ENCODE results near the gene MYO3B. TPM values are rescaled to one million over a fixed set of nuclear protein-coding genes. Genes with fewer than 3 reads are reported as not detected.
A peak's percentile ranks its signal among the peaks of the same experiment; 100 is the strongest.

MYO3B gene
- total RNA-seq, 1 donor = 0.09 TPM

DNA sequence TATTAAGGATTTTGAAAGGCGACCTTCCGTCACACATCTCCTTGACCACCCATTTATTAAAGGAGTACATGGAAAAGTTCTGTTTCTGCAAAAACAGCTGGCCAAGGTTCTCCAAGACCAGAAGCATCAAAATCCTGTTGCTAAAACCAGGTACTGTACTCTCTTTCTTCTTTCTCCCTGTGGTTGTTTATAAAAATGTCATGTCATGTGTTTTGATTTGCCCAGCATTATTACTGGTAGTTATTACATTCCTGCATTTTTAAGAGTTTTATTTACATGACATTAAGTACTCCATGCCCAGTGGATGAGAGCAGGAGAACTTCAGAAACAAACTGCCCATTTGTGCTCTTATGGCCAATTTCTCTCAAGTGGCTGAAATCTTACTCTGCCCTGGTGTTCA, 191.3 kb downstream of the MYO3B start:
- TF ChIP-seq, protein P1, sequence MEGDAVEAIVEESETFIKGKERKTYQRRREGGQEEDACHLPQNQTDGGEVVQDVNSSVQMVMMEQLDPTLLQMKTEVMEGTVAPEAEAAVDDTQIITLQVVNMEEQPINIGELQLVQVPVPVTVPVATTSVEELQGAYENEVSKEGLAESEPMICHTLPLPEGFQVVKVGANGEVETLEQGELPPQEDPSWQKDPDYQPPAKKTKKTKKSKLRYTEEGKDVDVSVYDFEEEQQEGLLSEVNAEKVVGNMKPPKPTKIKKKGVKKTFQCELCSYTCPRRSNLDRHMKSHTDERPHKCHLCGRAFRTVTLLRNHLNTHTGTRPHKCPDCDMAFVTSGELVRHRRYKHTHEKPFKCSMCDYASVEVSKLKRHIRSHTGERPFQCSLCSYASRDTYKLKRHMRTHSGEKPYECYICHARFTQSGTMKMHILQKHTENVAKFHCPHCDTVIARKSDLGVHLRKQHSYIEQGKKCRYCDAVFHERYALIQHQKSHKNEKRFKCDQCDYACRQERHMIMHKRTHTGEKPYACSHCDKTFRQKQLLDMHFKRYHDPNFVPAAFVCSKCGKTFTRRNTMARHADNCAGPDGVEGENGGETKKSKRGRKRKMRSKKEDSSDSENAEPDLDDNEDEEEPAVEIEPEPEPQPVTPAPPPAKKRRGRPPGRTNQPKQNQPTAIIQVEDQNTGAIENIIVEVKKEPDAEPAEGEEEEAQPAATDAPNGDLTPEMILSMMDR (IDR thresholded peaks at IDR 0.05; ENCODE audit: insufficient read depth, low read length) = no peak
- no peak overlapping the region for H3K4me3 ChIP-seq (ENCODE audit: low read depth, low read length)
- DNase-seq (ENCODE audit: low read depth) = no peak

DNA sequence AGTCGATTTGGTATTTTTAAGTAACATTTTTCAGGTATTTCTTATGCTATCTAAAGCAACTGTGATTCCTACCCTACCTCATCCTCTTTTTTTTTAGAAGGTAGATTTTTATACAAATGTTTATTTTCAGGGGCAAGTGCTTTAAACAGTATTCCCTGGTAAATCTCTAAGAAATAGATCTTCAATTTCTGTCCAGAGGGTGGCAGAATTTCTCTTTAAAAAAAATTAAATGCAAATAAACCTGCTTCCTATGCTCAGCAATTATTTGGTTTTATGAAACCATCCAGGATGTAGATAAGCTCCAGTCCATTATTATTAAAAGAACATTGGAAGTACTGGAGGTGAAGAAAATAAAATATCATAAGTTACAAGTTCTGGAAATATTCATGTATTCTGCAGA, 191.9 kb downstream of the MYO3B start:
- TF ChIP-seq, protein P1 (IDR thresholded peaks at IDR 0.05; ENCODE audit: insufficient read depth, low read length) = peak; percentile 24
- DNase-seq (ENCODE audit: low read depth) = peak; percentile 49
- H3K4me3 ChIP-seq (ENCODE audit: low read depth, low read length) = no peak overlapping the region

DNA sequence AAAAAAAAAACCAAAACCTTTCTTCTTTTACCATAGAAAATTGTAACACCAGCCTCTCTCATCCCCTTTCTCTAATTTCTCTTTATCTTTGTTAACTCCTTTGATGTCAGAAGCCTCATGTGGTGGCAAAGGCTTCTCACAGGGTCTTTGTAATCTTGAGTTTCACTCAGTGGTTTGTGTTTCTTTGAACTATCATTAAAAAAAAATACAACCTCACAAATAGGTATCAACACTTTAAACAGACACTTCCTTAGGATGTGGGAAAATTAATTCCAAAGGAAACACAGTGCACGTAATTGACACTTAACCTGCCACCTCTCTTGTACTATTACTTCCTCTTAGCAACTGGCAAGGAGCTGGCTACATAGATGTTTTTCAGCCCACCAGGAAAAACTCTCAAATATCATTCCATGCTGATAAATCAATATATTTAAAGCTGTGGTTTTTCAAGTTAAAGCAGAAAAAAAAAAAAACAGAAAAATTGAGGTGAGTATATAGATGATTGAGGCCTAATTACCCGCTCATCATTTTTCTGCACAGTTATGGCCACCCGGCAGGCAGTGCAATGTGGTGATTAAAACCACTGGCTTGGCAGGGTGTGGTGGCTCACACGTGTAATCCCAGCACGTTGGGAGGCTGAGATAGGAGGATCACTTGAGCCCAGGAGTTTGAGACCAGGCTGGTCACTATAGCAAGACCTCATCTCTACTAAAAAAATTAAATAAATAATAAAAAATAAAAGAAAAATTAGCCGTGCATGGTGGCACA, 193.5 kb downstream of the MYO3B start:
- no peak overlapping the region for H3K4me3 ChIP-seq (ENCODE audit: low read depth, low read length)
- TF ChIP-seq, protein P1 (IDR thresholded peaks at IDR 0.05; ENCODE audit: insufficient read depth, low read length) = no peak
- no peak for DNase-seq (ENCODE audit: low read depth)

DNA sequence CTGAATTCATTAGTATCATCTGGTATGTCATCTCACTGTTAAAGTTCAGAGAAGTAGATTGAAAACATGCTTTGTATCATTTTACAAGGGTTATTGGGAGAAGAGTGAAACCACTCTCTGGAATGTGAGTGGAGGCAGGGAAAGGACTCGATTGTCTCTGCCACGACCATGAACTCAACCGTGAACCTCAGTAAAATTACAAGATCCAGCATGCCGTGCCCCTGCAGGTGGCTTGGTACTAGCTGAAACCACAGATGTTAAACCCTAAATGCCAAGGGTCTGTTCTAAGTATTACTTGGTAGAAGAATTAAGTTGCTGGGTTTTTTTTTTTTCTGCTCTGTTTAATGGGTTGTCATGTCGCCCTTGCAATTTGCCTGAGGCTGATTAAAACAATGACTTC, 197.2 kb downstream of the MYO3B start:
- TF ChIP-seq, protein P1 (IDR thresholded peaks at IDR 0.05; ENCODE audit: insufficient read depth, low read length) = no peak
- no peak for DNase-seq (ENCODE audit: low read depth)
- H3K4me3 ChIP-seq (ENCODE audit: low read depth, low read length) = no peak overlapping the region

DNA sequence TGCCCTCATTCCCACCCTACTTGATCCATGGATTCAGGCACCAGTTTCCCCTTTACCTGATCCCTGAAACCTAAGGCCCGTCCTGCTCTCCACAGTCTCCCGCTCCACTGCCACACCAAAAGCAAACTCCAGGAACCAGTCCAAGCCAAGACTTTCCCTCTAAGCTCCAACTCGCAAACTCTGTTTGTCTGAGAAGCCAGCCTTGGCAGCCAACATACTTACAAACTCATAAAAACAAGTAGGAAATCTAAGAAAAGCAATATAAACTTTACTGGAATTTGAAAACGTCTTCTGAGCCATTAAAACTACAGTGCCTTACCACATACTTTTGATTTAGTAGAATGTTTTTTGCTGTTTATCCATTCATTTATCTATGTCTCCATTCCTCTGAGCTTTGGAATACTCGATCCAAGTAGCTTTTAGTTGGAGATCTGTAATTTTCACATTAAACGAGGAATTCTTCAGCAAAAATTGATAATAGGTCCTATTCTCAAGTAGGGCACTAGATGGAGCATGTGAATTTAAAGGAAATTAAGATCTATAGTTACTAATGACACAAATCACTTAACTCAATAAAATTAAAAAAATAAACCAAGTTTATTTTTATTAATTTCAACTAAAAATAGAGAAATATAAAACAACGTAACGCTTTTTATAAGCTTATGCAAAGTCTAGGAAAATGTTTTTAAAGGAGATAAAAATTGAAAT, 199.7 kb downstream of the MYO3B start:
- no peak overlapping the region for H3K4me3 ChIP-seq (ENCODE audit: low read depth, low read length)
- peak; percentile 5 for DNase-seq (ENCODE audit: low read depth)
- TF ChIP-seq, protein P1 (IDR thresholded peaks at IDR 0.05; ENCODE audit: insufficient read depth, low read length) = peak; percentile 17

DNA sequence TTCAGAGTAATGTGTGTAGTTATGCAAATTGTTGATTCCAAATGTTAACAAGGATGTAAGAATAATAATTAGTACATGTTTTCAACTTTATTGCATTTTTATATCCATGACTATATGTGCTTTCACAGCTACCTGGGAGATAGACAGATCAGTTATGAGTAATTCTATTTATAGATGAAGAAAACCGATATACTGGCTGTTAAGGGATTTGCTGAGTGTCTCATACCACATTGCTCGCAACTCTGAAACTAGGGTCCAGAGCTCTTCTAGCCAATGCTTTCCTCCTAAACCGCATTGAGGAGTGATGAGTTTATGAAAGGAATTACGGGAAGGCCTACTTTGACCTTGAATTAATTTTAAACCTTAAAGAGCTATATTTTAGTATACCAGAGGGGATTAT, 202.3 kb downstream of the MYO3B start:
- TF ChIP-seq, protein P1 (IDR thresholded peaks at IDR 0.05; ENCODE audit: insufficient read depth, low read length) = no peak
- DNase-seq (ENCODE audit: low read depth) = no peak
- H3K4me3 ChIP-seq (ENCODE audit: low read depth, low read length) = no peak overlapping the region

Measured in fibroblast of the aortic adventitia (primary cell).